Endothelial cell of umbilical vein (primary cell): ENCODE measurements around the gene TBX15. TPM values are rescaled to one million over a fixed set of nuclear protein-coding genes. Genes with fewer than 3 reads are reported as not detected.

Experiments used
- BruUV-seq: library from RNA; stranded (reverse); fragments of 400-500 nt; replicated peaks from 2 replicates; lab custom pipeline; 2021; lab: Mats Ljungman, UMichigan
- CTCF ChIA-PET: fragments of 300-600, 350-600 bp; sonication (Branson Sonifier 250); formaldehyde crosslinking; loops from one replicate; lab custom pipeline; 2021; ENCODE audit warnings: antibody characterized with exemption, inconsistent platforms; lab: Charles Lee
- POLR2A ChIA-PET: fragments of 300-600, 350-600 bp; sonication (Branson Sonifier 250); formaldehyde crosslinking; loops from one replicate; lab custom pipeline; 2021; ENCODE audit warnings: antibody characterized with exemption, inconsistent platforms; lab: Charles Lee
- DNase-seq: peaks from one replicate; pipeline ENCODE4 v3.0.0-alpha.2; 2011; ENCODE audit warnings: low read depth, low spot score
- FAIRE-seq: peaks from 2 replicates; lab custom pipeline; 2011; peaks lifted over from hg19 to GRCh38; lab: Jason Lieb, UNC
- H2AFZ ChIP-seq: 2 replicates; pipeline ENCODE4 v1.6.0; 2012; ENCODE audit warnings: low read depth, low read length, control low read depth, inconsistent platforms
- H3K27ac ChIP-seq: 2 replicates; pipeline ENCODE4 v1.5.1; 2011; ENCODE audit warnings: low read depth, mild to moderate bottlenecking, control low read depth, low read length, moderate library complexity; ENCODE audit not compliant: insufficient read depth
- H3K27me3 ChIP-seq, 2 experiments: 2 replicates each; pipeline versions ENCODE4 v1.6.0 to v1.6.1; 2011; ENCODE audit warnings: low read length in 2 of 2, mixed read lengths in 1 of 2; ENCODE audit not compliant: control insufficient read depth in 2 of 2, insufficient read depth in 2 of 2
- H3K36me3 ChIP-seq, 2 experiments: 2 replicates in 1 of 2; 3 replicates in 1 of 2; pipeline ENCODE4 v1.5.1; 2011; ENCODE audit warnings: low read length in 2 of 2, mild to moderate bottlenecking in 1 of 2, moderate library complexity in 1 of 2; ENCODE audit not compliant: control insufficient read depth in 2 of 2, insufficient read depth in 2 of 2; ENCODE audit errors: extremely low read depth in 1 of 2
- H3K4me1 ChIP-seq: 3 replicates; pipeline ENCODE4 v1.5.1; 2011; ENCODE audit warnings: mild to moderate bottlenecking, low read length; ENCODE audit not compliant: control insufficient read depth, insufficient read depth; ENCODE audit errors: extremely low read depth
- H3K4me2 ChIP-seq: 2 replicates; pipeline ENCODE4 v1.6.1; 2011; ENCODE audit warnings: low read length, control low read depth, mixed read lengths; ENCODE audit not compliant: insufficient read depth
- H3K4me3 ChIP-seq, 3 experiments: fragments of 200-600 bp in 1 of 3; sonication (generic), shearing (Covaris generic) in 1 of 3; replicated peaks in 1 of 3; 2 replicates each; pipeline ENCODE4 v1.5.1; 2011 to 2016; ENCODE audit warnings: control low read depth in 3 of 3, low read length in 3 of 3, mild to moderate bottlenecking in 2 of 3, inconsistent platforms in 1 of 3, low read depth in 1 of 3, moderate library complexity in 1 of 3; ENCODE audit not compliant: insufficient read depth in 1 of 3
- H3K79me2 ChIP-seq: 2 replicates; pipeline ENCODE4 v1.6.0; 2012; ENCODE audit warnings: low read length, inconsistent platforms; ENCODE audit not compliant: control insufficient read depth, insufficient read depth
- H3K9ac ChIP-seq: replicated peaks from 2 replicates; pipeline ENCODE3; 2011; ENCODE audit warnings: low read length, control low read depth; ENCODE audit not compliant: insufficient read depth; ENCODE audit errors: extremely low read depth
- H3K9me1 ChIP-seq: replicated peaks from 3 replicates; pipeline ENCODE4 v1.6.0; 2011; ENCODE audit warnings: mild to moderate bottlenecking, low read length; ENCODE audit not compliant: control insufficient read depth, insufficient read depth; ENCODE audit errors: extremely low read depth
- H3K9me3 ChIP-seq: replicated peaks from 2 replicates; pipeline ENCODE4 v1.5.1; 2012; ENCODE audit warnings: low read length, inconsistent platforms; ENCODE audit not compliant: control insufficient read depth, insufficient read depth
- H4K20me1 ChIP-seq: replicated peaks from 2 replicates; pipeline ENCODE3; 2011; ENCODE audit warnings: mild to moderate bottlenecking, low read length; ENCODE audit not compliant: control insufficient read depth, insufficient read depth; ENCODE audit errors: extremely low read depth
- EZH2 ChIP-seq: IDR thresholded peaks from 2 replicates; pipeline ENCODE4 v1.6.1; 2012; ENCODE audit warnings: borderline replicate concordance, low read depth, mild to moderate bottlenecking, moderate library complexity, low read length, inconsistent platforms; ENCODE audit not compliant: severe bottlenecking
- FOS ChIP-seq: IDR thresholded peaks from 2 replicates; pipeline ENCODE4 v1.6.1; 2011; ENCODE audit warnings: mild to moderate bottlenecking, low read length, moderate library complexity, borderline replicate concordance; ENCODE audit not compliant: insufficient read depth
- GATA2 ChIP-seq: IDR thresholded peaks from 2 replicates; pipeline ENCODE4 v1.7.0; 2011; ENCODE audit warnings: low read depth, mild to moderate bottlenecking, moderate library complexity, mixed read lengths, low read length; ENCODE audit not compliant: insufficient read length, insufficient read depth
- JUN ChIP-seq: IDR thresholded peaks from 2 replicates; pipeline ENCODE4 v1.6.1; 2011; ENCODE audit warnings: borderline replicate concordance, low read depth; ENCODE audit not compliant: insufficient read length, insufficient read depth
- MAX ChIP-seq: IDR thresholded peaks from 2 replicates; pipeline ENCODE4 v1.6.1; 2011; ENCODE audit not compliant: insufficient read depth, insufficient read length
- MYC ChIP-seq: IDR thresholded peaks from one replicate; pipeline ENCODE4 v1.6.1; 2011; ENCODE audit warnings: mild to moderate bottlenecking, low read depth, low read length
- POLR2A ChIP-seq: IDR thresholded peaks from 2 replicates; pipeline ENCODE4 v1.6.1; 2012; ENCODE audit warnings: low read depth, mild to moderate bottlenecking, control low read depth, low read length
- POLR2AphosphoS5 ChIP-seq: IDR thresholded peaks from 2 replicates; pipeline ENCODE4 v1.6.1; 2012; ENCODE audit warnings: low read depth, mild to moderate bottlenecking, control low read depth, low read length, moderate library complexity; ENCODE audit not compliant: insufficient read depth
- dilution Hi-C: fragments of 300-500 bp; cut with MboI; formaldehyde crosslinking; loops from one replicate; pipeline ENCODE4 v1.15.0; 2019; ENCODE audit warnings: low sequenced_read_pairs; ENCODE audit not compliant: extremely low pct_ligation_motif_present
- intact Hi-C: fragments of 100-400 bp; cut with micrococcal nuclease; formaldehyde crosslinking; loops from one replicate; pipeline ENCODE4 v1.10.0; 2022
- polyA plus RNA-seq, 4 experiments: library from polyadenylated mRNA; depleted of rRNA in 3 of 4; stranded (reverse) in 3 of 4; unstranded in 1 of 4; fragments of >200 nt; gene quantifications; 2 replicates each; pipeline versions ENCODE4 v1.2.1 to v1.2.3, GENCODE V29; 2011 to 2012; ENCODE audit warnings: missing spikeins in 1 of 4
- total RNA-seq: library from RNA; stranded (reverse); gene quantifications from 2 replicates; pipeline ENCODE4 v1.2.3, GENCODE V29; 2021
- TF ChIP-seq, protein P1 (sequence below), 2 donors: IDR thresholded peaks; 1 replicate in 1 of 2; 2 replicates in 1 of 2; pipeline ENCODE4 v1.5.1; 2011; ENCODE audit warnings: low read length in 2 of 2, mild to moderate bottlenecking in 2 of 2, moderate library complexity in 2 of 2, control low read depth in 1 of 2, inconsistent platforms in 1 of 2, low read depth in 1 of 2; ENCODE audit not compliant: insufficient read depth in 1 of 2; ENCODE audit errors: extremely low read depth in 1 of 2

Gene TBX15
- total and polyA plus RNA-seq, 2 donors (not counting 3 experiments of a cell fraction or from before 2014, with no cell fraction given), result 0.01 TPM; not detected in 1

DNA sequence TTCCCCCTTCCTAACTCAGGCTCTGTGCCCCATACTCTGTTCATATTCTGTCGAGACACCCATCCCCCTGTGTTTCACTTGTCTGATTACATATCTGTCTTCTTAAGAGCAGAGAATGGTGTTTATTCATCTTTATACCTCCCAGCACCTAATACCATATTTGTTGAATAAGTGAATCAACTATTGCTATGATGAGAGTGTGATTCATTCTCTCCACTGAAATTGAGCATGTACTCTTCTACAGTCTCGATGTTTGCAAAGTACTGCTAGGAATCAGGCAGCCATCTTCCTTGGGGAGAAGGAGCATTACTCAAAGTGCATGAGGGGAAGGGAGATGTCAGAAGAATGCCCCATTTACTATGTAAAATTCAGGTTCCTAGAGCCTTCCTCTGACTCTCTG is 27.0 kb downstream of the TBX15 start:
- no peaks in the 10 kb centered on the region for H3K4me1 ChIP-seq
- H3K27me3 ChIP-seq, result no peaks in the 10 kb centered on the region
- H2AFZ ChIP-seq, result no peak overlapping the region
- no peaks in the 10 kb centered on the region for H3K9me3 ChIP-seq
- dilution Hi-C loops, result no loop called here
- BruUV-seq, result no TSS peak
- no peaks in the 10 kb centered on the region for H3K36me3 ChIP-seq
- H4K20me1 ChIP-seq, result no peaks in the 10 kb centered on the region
- H3K4me2 ChIP-seq, result no peak overlapping the region
- H3K4me3 ChIP-seq, result no peak overlapping the region
- H3K9me1 ChIP-seq, result no peaks in the 10 kb centered on the region
- no peak for FAIRE-seq
- no peak for TF ChIP-seq MYC
- TF ChIP-seq FOS, result no peak
- no peak for TF ChIP-seq MAX
- TF ChIP-seq POLR2A, result no peak
- TF ChIP-seq, protein P1, sequence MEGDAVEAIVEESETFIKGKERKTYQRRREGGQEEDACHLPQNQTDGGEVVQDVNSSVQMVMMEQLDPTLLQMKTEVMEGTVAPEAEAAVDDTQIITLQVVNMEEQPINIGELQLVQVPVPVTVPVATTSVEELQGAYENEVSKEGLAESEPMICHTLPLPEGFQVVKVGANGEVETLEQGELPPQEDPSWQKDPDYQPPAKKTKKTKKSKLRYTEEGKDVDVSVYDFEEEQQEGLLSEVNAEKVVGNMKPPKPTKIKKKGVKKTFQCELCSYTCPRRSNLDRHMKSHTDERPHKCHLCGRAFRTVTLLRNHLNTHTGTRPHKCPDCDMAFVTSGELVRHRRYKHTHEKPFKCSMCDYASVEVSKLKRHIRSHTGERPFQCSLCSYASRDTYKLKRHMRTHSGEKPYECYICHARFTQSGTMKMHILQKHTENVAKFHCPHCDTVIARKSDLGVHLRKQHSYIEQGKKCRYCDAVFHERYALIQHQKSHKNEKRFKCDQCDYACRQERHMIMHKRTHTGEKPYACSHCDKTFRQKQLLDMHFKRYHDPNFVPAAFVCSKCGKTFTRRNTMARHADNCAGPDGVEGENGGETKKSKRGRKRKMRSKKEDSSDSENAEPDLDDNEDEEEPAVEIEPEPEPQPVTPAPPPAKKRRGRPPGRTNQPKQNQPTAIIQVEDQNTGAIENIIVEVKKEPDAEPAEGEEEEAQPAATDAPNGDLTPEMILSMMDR (IDR thresholded peaks at IDR 0.05; ENCODE audit: extremely low read depth in 1 of 2, insufficient read depth in 1 of 2, low read depth in 1 of 2, low read length in 2 of 2), result no peak
- no peak for TF ChIP-seq JUN
- TF ChIP-seq POLR2AphosphoS5, result no peak
- no peak for TF ChIP-seq EZH2
- TF ChIP-seq GATA2, result no peak
- H3K79me2 ChIP-seq, result no peaks in the 10 kb centered on the region
- no peak overlapping the region for H3K27ac ChIP-seq
- no peak for DNase-seq
- ChIA-PET POLR2A (no interaction called here), CTCF (no interaction called here)
- H3K9ac ChIP-seq, result no peak overlapping the region
- intact Hi-C loops, result no loop called here
